NCI-H1105 treated with DMSO at 0.1 percent for 48 hours (cell line): ENCODE measurements around the gene PRAME.
"Not testable (repeated sequence)": the region's sequence is repeated elsewhere in the genome, so short reads cannot be mapped to it uniquely, and the experiment has no call there.

Experiments
- DNase-seq: peaks from one replicate; lab custom pipeline; 2025; lab: John Stamatoyannopoulos, UW

The PRAME gene

DNA sequence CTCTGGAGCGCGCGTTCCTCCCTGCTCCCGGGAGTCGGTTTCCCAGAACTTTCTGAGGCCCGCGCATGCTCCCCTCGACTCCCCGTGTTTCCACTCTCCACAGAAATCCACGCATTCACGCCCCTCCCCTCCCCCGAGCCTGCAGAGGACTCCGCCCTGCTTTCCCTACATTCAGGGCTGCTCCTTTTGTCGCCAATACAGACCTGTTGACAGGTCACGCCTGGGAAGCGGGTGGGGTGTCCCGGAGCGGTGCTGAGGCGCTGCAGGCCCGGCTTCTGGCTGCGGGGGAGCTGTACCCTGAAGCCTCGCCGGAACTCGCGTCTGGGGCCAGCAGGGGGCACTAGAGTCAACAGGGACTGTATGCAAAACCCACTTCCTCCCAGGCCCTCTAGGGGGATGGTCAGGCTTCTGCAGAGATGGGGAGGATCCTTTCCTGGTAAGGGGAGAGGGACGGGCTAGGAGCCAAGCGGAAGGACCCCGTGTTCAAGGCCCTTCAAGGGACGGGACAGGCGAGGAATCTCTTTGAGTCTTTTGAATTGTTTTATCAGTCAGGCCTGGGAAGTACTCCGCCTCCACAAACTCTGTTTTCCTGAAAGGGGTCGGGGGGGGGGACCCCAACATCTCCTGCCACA, at the start of gene PRAME:
Gene PRAME, minus strand, starts transcription at position 294 of the 632 bp plus-strand sequence. CDS start 2,433 bp downstream, outside the sequence.
- peak; percentile 81 for DNase-seq

GRCh38 chr22:22608022-22608421, 49.0 kb upstream of the PRAME start:
- not testable (repeated sequence) for DNase-seq

GRCh38 chr22:22605074-22605404, 46.0 kb upstream of the PRAME start:
- DNase-seq = no peak

DNA sequence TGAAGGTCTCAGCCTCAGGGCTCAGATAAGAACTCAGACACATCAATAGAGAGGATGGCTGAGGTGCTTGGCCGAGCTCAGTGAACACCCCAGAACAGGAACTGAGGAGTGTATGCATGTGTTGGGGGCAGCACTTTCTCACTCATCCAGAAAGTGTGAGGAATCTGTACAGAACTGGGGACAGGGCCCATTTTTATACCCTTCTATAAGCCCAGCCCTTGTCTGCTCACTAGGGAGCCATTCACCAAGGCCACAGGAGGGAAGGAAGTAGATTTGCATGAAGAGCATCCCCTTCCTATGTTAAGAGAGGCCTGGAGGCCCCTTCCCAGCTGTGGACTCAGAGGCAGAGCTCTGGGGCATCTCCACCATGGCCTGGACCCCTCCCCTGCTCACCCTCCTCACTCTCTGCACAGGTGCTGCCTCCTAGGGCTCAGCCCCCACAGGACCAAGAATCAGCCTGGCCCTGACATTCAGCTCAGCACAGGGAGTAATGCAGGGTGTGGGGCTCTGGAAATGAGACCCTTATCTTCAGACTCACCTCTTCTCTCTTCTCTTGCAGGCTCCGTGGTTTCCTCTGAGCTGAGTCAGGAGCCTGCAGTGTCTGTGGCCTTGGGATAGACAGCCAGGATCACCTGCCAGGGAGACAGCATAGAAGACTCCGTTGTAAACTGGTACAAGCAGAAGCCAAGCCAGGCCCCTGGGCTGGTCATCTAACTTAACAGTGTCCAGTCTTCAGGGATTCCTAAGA, 45.4 kb upstream of the PRAME start:
- DNase-seq = no peak

- no peak for DNase-seq
Measured at GRCh38 chr22:22603470-22603947, 44.4 kb upstream of the PRAME start.

DNA sequence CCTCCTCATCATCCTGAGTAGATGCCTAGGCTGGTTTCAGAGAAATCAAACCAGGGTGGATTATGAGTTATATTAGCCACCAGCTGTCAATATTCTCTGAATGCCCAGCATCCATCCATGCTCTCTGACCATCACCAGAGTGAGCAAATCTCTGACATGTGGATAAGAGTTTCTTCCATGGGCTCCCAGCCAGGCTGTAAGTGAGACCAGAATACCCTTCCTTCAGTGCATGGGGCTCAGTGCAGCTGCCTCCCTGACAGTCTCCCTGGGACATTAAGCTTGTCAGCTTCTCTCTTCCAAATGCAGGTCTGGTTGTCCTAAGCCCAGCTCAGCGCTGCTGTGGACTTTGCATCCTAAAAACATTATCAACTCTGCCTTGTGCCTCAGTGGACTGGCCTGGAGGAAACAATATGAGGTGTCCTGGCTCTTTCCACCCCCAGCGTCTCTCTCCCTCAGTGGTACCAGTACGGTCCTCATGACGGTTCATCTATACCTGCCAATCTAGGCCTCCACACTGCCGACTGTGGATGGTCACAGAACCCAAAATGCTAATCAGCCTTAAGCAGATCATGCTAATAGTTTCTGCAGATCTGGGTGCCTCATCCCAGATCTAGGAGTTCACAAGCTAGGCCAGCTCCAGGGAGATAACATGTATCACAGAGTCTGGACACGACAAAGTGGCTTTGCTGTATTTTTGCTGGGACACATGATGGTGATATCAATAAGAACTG, 41.6 kb upstream of the PRAME start:
- no peak for DNase-seq

DNA sequence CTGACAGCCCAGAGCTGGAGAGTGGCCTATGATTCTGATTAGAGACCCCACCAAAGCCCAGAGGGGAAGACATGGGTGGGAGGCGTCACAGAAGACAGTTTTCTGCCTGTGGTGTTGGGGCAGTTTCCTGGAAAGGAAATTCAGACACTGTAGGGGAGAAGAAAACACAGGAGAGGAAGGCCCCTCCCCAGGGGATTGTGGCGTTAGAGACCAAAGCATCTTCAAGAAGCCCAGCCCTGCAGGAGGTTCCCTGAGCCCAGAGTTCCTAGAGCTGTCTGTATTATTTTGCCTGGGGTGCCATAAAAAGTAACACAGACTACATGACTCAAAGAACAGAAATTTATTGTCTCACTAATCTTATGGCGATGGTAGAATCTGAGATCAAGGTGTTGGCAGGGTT, 40.2 kb upstream of the PRAME start:
- no peak for DNase-seq

- no peak for DNase-seq
Measured at GRCh38 chr22:22598144-22598543, 39.1 kb upstream of the PRAME start.

DNA sequence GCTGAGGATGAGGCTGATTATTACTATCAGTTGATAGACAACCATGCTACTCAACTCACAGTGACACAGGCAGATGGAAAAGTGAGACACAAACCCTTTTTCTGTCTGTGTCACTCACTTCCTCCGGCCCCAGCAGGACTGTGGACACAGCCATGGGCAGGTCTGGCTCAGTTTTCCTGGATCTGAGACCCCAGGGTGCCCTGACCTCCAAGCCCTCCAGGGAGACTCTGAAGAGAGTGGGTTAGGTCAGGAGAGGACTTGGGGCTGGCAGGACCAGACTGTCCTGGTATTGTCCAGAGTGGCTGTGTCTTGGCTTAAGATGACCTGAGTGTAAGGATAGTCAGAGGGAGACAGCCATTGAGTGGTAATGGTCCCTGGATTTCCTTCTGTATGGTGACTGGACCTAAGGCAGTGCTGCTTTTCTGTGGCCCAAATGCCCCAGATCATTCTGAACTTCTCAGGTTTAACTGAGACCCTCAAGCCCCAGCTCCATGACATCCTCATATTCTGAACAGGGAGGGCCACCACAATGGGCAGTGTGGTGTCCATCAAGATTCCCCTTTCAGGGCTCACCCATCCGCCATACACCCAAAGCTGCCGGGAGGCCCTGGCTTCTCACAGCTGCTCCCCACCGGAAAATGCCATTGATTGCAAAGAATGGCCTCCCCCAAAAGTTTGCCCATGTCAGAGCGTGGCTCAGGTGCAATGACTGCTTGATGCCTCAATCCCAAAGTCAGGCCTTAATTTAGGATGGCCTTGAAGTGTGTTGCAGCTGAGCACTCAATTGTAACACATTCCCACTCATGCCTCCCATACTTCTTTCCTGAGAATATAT, 36.2 kb upstream of the PRAME start:
- no peak for DNase-seq

DNA sequence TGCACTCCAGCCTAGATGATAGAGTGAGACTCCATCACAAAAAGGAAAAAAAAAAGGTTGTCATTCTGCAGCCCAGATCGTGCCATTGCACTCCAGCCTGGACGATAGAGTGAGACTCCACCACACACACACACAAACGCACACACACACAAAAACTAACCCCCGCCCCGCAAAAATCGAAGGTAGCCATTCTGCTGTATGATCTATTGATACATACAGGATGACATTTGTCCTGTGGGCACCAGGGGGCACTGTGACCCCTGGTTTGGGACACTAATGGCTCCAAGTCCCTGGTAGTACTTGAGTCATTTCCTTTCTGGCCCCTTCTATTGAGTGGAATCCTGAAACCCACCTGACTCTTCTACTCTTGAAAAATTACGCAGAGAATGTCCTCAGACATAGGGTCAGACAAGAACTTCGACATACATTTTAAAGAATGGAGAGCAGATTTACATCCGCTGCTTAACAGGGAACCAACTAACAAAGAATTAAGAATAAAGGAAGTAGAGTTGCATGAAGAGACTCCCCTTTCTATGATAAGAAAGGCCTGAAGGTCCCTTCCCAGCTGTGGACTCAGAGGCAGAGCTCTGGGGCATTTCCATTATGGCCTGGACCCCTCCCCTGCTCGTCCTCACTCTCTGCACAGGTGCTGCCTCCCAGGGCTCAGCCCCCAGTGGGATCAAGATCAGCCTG, 35.0 kb upstream of the PRAME start:
- DNase-seq = peak; percentile 41

GRCh38 chr22:22593250-22593649, 34.2 kb upstream of the PRAME start:
- no peak for DNase-seq

- DNase-seq = no peak
Measured at GRCh38 chr22:22591348-22592299, 32.6 kb upstream of the PRAME start.

DNA sequence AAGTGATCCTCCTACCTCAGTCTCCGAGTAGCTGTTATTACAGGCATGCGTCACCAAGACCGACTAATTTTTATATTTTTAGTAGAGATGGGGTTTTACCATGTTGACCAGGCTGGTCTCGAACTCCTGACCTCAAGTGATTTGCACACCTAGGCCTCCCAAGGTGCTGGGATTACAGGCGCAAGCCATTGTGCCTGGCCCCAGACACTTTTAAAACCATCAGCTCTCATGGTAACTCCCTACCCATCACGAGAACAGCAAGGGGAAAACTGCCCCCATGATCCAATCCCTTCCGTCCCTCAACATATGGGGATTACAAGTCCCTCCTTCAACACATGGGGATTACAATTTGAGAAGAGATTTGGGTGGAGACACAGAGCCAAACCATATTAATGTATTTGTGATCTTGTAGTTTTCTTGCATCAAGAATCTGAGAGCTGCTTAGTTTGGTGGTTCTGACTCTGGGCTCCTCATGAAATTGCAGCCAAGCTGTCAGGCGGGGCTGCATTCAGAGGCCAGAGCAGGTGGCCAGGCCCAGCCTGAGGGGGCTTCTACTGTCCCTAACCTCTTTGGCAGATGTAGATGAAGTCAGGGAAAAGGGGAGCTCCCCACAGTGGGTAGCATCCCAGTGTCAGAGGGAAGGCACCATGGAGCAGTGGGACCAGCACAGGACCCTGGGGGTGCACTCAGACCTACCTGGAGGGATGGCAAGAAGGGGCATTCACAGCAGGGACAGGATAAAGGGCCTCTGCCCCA, 31.2 kb upstream of the PRAME start:
- DNase-seq = no peak

DNA sequence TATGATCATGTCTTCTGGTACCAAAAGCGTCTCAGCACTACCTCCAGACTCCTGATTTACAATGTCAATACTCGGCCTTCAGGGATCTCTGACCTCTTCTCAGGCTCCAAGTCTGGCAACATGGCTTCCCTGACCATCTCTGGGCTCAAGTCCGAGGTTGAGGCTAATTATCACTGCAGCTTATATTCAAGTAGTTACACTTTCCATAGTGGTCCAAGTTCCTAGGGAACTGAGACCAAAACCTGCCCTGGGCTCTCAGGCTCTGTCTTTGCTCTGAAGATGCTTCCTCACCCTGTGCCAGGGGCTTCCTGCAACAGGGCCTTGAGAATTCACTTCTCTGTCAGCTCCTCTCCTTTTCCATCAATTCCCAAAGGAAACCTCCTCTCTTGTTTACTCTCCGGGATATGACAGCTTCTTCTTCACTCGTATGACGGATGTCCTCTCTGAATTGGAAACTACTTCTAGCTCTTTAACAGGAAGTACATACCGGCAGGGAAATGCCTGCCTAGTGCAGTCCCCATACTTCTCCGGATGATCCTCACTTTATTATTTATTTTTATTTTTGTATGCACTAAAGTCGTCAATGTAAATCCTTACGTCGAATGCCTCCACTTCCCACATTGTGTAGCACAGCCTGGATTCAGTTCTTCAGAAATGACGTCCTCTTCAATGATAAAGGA, 29.6 kb upstream of the PRAME start:
- DNase-seq = no peak

GRCh38 chr22:22587577-22588188, 28.6 kb upstream of the PRAME start:
- no peak for DNase-seq

DNA sequence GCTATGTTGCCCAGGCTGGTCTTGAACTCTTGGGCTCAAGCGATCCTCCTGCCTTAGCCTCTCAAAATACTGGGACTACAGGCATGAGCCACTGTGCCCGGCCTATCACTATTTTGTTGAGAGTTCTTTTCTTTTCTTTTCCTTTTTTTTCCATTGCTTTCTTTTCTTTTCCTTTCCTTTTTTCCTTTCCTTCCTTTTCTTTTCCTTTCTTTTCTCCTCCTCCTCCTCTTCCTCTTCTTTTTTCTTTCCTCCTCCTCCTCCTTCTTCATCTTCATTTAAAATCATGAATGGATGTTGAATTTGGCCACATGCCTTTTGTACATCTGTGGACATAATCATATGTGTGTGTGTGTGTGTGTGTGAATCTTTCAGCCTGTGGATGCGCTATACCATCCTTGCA, 25.7 kb upstream of the PRAME start:
- DNase-seq = no peak

GRCh38 chr22:22583030-22583429, 24.0 kb upstream of the PRAME start:
- no peak for DNase-seq

DNA sequence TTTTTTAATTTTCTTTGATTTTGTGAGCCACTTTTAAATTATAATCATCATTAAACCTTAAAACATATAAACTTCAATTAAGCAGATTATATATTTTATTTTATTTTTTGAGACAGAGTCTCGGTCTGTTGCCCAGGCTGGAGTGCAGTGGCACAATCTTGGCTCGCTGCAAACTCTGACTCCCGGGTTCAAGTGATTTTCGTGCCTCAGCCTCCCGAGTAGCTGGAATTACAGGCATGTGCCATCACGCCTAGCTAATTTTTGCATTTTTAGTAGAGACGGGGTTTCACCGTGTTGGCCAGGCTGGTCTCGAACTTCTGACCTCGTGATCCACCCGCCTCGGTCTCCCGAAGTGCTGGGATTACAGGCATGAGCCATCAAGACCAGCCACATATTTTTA, 22.5 kb upstream of the PRAME start:
- DNase-seq = not testable (repeated sequence)
